Mesenchymal stem cell (in vitro differentiated cells and primary cell): ENCODE measurements around the gene SLC18A3.

Source experiments
- DNase-seq: peaks from one replicate; pipeline ENCODE4 v3.0.0-alpha.2; 2013
- H2AFZ ChIP-seq: one replicate; pipeline ENCODE4 v1.6.1; 2013; ENCODE audit warnings: low read depth, mild to moderate bottlenecking, control low read depth, inconsistent platforms, low read length, moderate library complexity
- H2AK5ac ChIP-seq: 2 replicates; pipeline ENCODE4 v1.6.1; 2013; ENCODE audit warnings: low read length, moderate library complexity, mild to moderate bottlenecking, inconsistent platforms; ENCODE audit not compliant: severe bottlenecking
- H2BK120ac ChIP-seq: one replicate; pipeline ENCODE4 v1.6.1; 2013; ENCODE audit warnings: low read depth, mild to moderate bottlenecking, inconsistent platforms, low read length, moderate library complexity
- H2BK12ac ChIP-seq, 2 experiments: one replicate each; pipeline ENCODE4 v1.6.1; 2013; ENCODE audit warnings: inconsistent platforms in 2 of 2, low read length in 2 of 2, mild to moderate bottlenecking in 2 of 2, moderate library complexity in 2 of 2, control low read depth in 1 of 2
- H2BK15ac ChIP-seq: one replicate; pipeline ENCODE4 v1.6.1; 2013; ENCODE audit warnings: mild to moderate bottlenecking, low read depth, inconsistent platforms; ENCODE audit not compliant: poor library complexity, severe bottlenecking
- H2BK5ac ChIP-seq: 2 replicates; pipeline ENCODE4 v1.6.1; 2013; ENCODE audit warnings: low read depth, mild to moderate bottlenecking, low read length, control low read depth, inconsistent platforms; ENCODE audit not compliant: poor library complexity, severe bottlenecking
- H3K14ac ChIP-seq, 2 experiments: one replicate each; pipeline ENCODE4 v1.6.1; 2013; ENCODE audit warnings: inconsistent platforms in 2 of 2, low read length in 2 of 2, control low read depth in 1 of 2, mild to moderate bottlenecking in 1 of 2, moderate library complexity in 1 of 2
- H3K18ac ChIP-seq, 2 experiments: one replicate each; pipeline ENCODE4 v1.6.1; 2013; ENCODE audit warnings: inconsistent platforms in 2 of 2, low read length in 2 of 2, control low read depth in 1 of 2, low read depth in 1 of 2, mild to moderate bottlenecking in 1 of 2
- H3K23ac ChIP-seq, 2 experiments: one replicate each; pipeline ENCODE4 v1.6.1; 2013; ENCODE audit warnings: inconsistent platforms in 2 of 2, low read length in 2 of 2, mild to moderate bottlenecking in 2 of 2, moderate library complexity in 2 of 2, control low read depth in 1 of 2
- H3K27ac ChIP-seq: 2 replicates; pipeline ENCODE4 v1.5.1; 2013; ENCODE audit warnings: mild to moderate bottlenecking, moderate library complexity, low read length, control low read depth, inconsistent platforms; ENCODE audit not compliant: poor library complexity, severe bottlenecking
- H3K27me3 ChIP-seq, 2 experiments: 2 replicates each; pipeline versions ENCODE4 v1.6.1 to v1.7.0; 2013; ENCODE audit warnings: low read length in 2 of 2, mild to moderate bottlenecking in 2 of 2, moderate library complexity in 2 of 2, control low read depth in 1 of 2, inconsistent platforms in 1 of 2; ENCODE audit not compliant: control insufficient read depth in 1 of 2, insufficient read depth in 1 of 2
- H3K36me3 ChIP-seq, 2 experiments: 2 replicates each; pipeline versions ENCODE4 v1.6.1 to v1.7.0; 2013; ENCODE audit warnings: low read length in 2 of 2, control low read depth in 1 of 2, inconsistent platforms in 1 of 2, low read depth in 1 of 2, mild to moderate bottlenecking in 1 of 2; ENCODE audit not compliant: insufficient read depth in 2 of 2, control insufficient read depth in 1 of 2
- H3K4ac ChIP-seq, 2 experiments: one replicate each; pipeline ENCODE4 v1.6.1; 2013; ENCODE audit warnings: inconsistent platforms in 2 of 2, low read length in 2 of 2, mild to moderate bottlenecking in 2 of 2, moderate library complexity in 2 of 2, control low read depth in 1 of 2, low read depth in 1 of 2
- H3K4me1 ChIP-seq: 2 replicates; pipeline ENCODE4 v1.6.1; 2013; ENCODE audit warnings: low read depth, low read length, control low read depth; ENCODE audit not compliant: control insufficient read depth, insufficient read depth
- H3K4me2 ChIP-seq: 2 replicates; pipeline ENCODE4 v1.6.1; 2013; ENCODE audit warnings: low read length, mild to moderate bottlenecking, inconsistent platforms; ENCODE audit not compliant: poor library complexity, severe bottlenecking
- H3K4me3 ChIP-seq, 2 experiments: 2 replicates each; pipeline versions ENCODE4 v1.5.1 to v1.7.0; 2013; ENCODE audit warnings: low read length in 2 of 2, mild to moderate bottlenecking in 2 of 2, control low read depth in 1 of 2, low read depth in 1 of 2; ENCODE audit not compliant: insufficient read depth in 1 of 2
- H3K79me1 ChIP-seq: replicated peaks from 2 replicates; pipeline ENCODE4 v1.6.1; 2013; ENCODE audit warnings: mild to moderate bottlenecking, control low read depth, low read length, inconsistent platforms; ENCODE audit not compliant: poor library complexity, severe bottlenecking
- H3K9ac ChIP-seq: 2 replicates; pipeline ENCODE4 v1.7.0; 2013; ENCODE audit warnings: mild to moderate bottlenecking, low read length, moderate library complexity
- H3K9me3 ChIP-seq: 2 replicates; pipeline ENCODE4 v1.7.0; 2013; ENCODE audit warnings: mild to moderate bottlenecking, low read length; ENCODE audit not compliant: control insufficient read depth
- H4K8ac ChIP-seq: one replicate; pipeline ENCODE4 v1.6.1; 2013; ENCODE audit warnings: inconsistent platforms, mild to moderate bottlenecking, low read length, moderate library complexity
- H4K91ac ChIP-seq: one replicate; pipeline ENCODE4 v1.6.1; 2013; ENCODE audit warnings: mild to moderate bottlenecking, low read length, inconsistent platforms
- whole genome bisulfite sequencing: methylation state at CpG from one replicate; pipeline ENCODE4 v1.1.7; 2013; ENCODE audit warnings: mixed read lengths; 5-methylcytosine and 5-hydroxymethylcytosine counted together

The SLC18A3 gene

DNA sequence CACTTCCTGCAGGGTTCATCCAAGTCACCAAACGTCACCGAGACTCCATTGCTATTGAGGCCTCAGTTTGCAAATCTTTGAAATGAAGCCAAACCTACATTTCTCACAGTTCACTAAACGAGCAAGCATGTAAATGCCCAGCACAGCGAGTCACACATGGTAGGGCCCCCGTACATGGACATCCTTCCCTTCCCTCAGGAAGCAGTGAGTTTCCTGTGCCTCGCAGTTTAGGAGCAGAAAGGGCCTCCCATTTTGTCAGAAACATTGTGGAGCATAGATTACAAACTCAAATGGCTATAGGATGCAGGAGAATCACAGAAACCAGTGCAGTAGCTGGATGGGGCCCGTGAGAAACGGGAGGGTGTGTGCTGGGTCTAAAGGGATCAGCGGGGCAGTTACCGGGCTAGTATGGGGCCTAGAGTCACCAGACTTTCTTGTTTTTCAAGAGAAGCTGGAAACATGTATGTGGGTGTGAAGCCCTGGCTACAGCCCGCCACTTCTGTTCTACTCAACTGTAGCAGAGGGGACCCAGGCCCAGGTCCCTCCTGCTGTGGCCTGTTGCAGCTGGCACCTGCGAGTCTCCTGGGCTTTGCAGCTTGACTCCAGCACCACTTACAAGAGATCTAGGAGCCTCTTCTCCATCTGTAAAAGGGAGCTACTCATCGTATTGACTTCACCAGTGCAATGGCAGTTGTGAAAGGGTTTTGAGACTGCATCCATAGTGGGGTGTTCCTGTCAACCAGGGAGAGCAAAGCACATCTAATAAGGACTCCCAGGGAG lies 14.2 kb upstream of the SLC18A3 start:
- no peak overlapping the region for H2AK5ac ChIP-seq
- H3K4me3 ChIP-seq: no peak overlapping the region
- no peak overlapping the region for H3K14ac ChIP-seq
- H3K9me3 ChIP-seq: no peaks in the 10 kb centered on the region
- H3K9ac ChIP-seq: no peak overlapping the region
- no peak overlapping the region for H4K91ac ChIP-seq
- no peak overlapping the region for H3K4ac ChIP-seq
- H3K4me1 ChIP-seq: peaks cover 7% of the 10 kb centered on the region
- no peak overlapping the region for H2BK12ac ChIP-seq
- H3K36me3 ChIP-seq: no peaks in the 10 kb centered on the region
- H3K23ac ChIP-seq: no peak overlapping the region
- no peak overlapping the region for H2BK15ac ChIP-seq
- 77% methylated on average over 13 of the region's 13 CpGs for WGBS
- H2BK5ac ChIP-seq: no peak overlapping the region
- H2BK120ac ChIP-seq: no peak overlapping the region
- DNase-seq: no peak
- no peak overlapping the region for H3K18ac ChIP-seq
- no peak overlapping the region for H3K27ac ChIP-seq
- H3K27me3 ChIP-seq: peaks cover 15 to 54% of the 10 kb centered on the region in 2 experiments
- H2AFZ ChIP-seq: no peak overlapping the region
- H3K4me2 ChIP-seq: no peak overlapping the region
- H3K79me1 ChIP-seq: no peaks in the 10 kb centered on the region
- H4K8ac ChIP-seq: no peak overlapping the region

DNA sequence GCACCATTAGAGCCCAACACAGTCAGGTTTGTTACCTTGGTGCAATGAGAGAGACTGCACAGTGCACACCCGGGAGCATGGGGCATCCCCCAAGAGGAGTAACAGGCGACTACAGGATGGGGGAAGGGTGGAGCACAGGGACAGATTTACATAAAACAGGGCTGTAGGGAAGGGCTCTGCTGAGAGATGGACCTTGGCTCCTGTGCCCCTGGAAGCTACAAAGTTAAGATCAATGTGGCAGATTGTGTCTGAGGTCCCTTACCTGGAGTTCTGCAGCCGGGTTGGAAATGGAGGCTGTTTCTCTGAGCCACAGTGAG lies 13.7 kb upstream of the SLC18A3 start:
- Histone ChIP-seq H4K91ac (no peak overlapping the region), H2BK120ac (no peak overlapping the region), H2BK15ac (no peak overlapping the region), H2AK5ac (no peak overlapping the region), H2BK12ac (no peak overlapping the region), H3K9ac (no peak overlapping the region), H3K79me1 (no peaks in the 10 kb centered on the region), H3K14ac (no peak overlapping the region), H3K9me3 (no peaks in the 10 kb centered on the region), H2BK5ac (no peak overlapping the region), H4K8ac (no peak overlapping the region), H3K4me3 (no peak overlapping the region), H2AFZ (no peak overlapping the region), H3K36me3 (no peaks in the 10 kb centered on the region), H3K4ac (no peak overlapping the region), H3K27me3 (peaks cover 15 to 54% of the 10 kb centered on the region in 2 experiments), H3K27ac (no peak overlapping the region), H3K23ac (no peak overlapping the region), H3K18ac (no peak overlapping the region), H3K4me2 (no peak overlapping the region), H3K4me1 (peaks cover 8% of the 10 kb centered on the region)
- DNase-seq: no peak
- 60% methylated on average over 3 of the region's 3 CpGs for WGBS

DNA sequence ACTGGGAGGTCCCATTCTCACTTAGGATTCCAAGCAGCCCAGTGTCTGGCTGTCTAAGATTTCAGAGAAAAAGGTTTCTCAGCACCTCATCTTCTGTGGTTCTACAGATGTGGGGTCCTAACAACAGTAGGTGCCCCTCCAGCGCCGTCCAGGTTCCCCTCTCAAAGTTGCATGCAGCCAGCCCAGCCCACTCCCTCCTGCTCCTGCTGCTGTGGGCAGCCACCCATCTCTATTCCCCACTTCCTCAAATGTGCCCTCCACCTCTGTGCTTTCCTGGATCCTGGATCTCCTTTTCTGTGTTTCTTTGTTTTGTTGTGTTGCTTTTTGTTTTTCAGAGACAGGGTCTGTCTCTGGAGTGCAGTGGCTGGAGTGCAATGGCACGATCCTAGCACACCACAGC lies 13.3 kb upstream of the SLC18A3 start:
- H3K23ac ChIP-seq: no peak overlapping the region
- H3K9me3 ChIP-seq: no peaks in the 10 kb centered on the region
- H2AK5ac ChIP-seq: no peak overlapping the region
- peaks cover 18 to 54% of the 10 kb centered on the region in 2 experiments for H3K27me3 ChIP-seq
- no peak overlapping the region for H3K9ac ChIP-seq
- no peak overlapping the region for H2BK15ac ChIP-seq
- no peak overlapping the region for H2BK120ac ChIP-seq
- WGBS: 78% methylated on average over 3 of the region's 3 CpGs
- peaks cover 8% of the 10 kb centered on the region for H3K4me1 ChIP-seq
- no peak overlapping the region for H2BK5ac ChIP-seq
- DNase-seq: no peak
- no peak overlapping the region for H3K27ac ChIP-seq
- no peak overlapping the region for H3K4me2 ChIP-seq
- no peaks in the 10 kb centered on the region for H3K79me1 ChIP-seq
- H3K18ac ChIP-seq: no peak overlapping the region
- H2AFZ ChIP-seq: no peak overlapping the region
- no peak overlapping the region for H2BK12ac ChIP-seq
- H4K8ac ChIP-seq: no peak overlapping the region
- no peak overlapping the region for H3K4me3 ChIP-seq
- no peaks in the 10 kb centered on the region for H3K36me3 ChIP-seq
- H3K14ac ChIP-seq: no peak overlapping the region
- H4K91ac ChIP-seq: no peak overlapping the region
- H3K4ac ChIP-seq: no peak overlapping the region

DNA sequence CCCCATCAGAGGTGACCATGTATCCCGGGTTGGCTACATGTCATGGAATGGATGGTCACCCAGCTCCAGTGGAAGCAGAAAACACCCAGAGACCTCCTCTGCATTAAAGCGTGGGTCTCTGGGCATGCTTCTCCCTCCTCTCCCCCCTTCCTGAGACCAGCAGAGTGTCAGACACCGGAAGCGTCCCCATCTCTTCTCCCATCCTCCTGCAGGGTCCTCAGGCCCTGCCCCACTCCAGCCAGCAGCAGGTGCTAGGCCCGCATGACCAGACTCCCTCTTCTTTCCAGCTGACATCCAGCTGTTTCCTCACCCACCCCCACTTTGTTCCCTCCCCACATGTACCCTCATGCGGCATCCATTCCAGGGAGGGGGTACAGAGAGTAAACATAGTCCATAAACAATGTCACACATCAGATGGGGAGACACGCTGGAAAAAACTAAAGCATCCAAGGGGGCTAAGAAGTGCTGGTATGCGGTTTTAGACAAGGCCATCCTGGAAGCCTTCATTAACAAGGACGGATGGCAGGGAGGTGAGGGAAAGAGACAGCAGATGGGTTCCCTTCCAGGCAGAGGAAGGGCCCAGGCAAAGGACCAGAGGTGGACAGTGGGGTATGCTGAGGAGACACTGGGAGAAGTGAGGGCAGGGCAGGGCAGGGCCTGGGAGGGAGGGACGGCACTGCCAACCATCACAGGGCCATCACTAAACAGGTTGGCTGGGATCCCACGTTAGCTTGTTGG lies 12.5 kb upstream of the SLC18A3 start:
- H3K18ac ChIP-seq: no peak overlapping the region
- H3K4me1 ChIP-seq: peaks cover 8% of the 10 kb centered on the region
- H3K4me2 ChIP-seq: no peak overlapping the region
- H2BK120ac ChIP-seq: no peak overlapping the region
- no peaks in the 10 kb centered on the region for H3K9me3 ChIP-seq
- no peak overlapping the region for H3K23ac ChIP-seq
- H3K36me3 ChIP-seq: no peaks in the 10 kb centered on the region
- no peak overlapping the region for H4K91ac ChIP-seq
- no peak overlapping the region for H2AK5ac ChIP-seq
- no peak overlapping the region for H3K14ac ChIP-seq
- 80% methylated on average over 11 of the region's 11 CpGs for WGBS
- H3K27me3 ChIP-seq: peaks cover 26 to 58% of the 10 kb centered on the region in 2 experiments
- no peak overlapping the region for H3K9ac ChIP-seq
- no peaks in the 10 kb centered on the region for H3K79me1 ChIP-seq
- no peak overlapping the region for H3K4me3 ChIP-seq
- no peak overlapping the region for H2AFZ ChIP-seq
- no peak overlapping the region for H2BK15ac ChIP-seq
- no peak overlapping the region for H3K27ac ChIP-seq
- H3K4ac ChIP-seq: no peak overlapping the region
- DNase-seq: no peak
- no peak overlapping the region for H2BK12ac ChIP-seq
- H2BK5ac ChIP-seq: no peak overlapping the region
- H4K8ac ChIP-seq: no peak overlapping the region
